ENCODE measurements around the gene SRPK1.
A peak's percentile ranks its signal among the peaks of the same experiment; 100 is the strongest.

The SRPK1 gene

DNA sequence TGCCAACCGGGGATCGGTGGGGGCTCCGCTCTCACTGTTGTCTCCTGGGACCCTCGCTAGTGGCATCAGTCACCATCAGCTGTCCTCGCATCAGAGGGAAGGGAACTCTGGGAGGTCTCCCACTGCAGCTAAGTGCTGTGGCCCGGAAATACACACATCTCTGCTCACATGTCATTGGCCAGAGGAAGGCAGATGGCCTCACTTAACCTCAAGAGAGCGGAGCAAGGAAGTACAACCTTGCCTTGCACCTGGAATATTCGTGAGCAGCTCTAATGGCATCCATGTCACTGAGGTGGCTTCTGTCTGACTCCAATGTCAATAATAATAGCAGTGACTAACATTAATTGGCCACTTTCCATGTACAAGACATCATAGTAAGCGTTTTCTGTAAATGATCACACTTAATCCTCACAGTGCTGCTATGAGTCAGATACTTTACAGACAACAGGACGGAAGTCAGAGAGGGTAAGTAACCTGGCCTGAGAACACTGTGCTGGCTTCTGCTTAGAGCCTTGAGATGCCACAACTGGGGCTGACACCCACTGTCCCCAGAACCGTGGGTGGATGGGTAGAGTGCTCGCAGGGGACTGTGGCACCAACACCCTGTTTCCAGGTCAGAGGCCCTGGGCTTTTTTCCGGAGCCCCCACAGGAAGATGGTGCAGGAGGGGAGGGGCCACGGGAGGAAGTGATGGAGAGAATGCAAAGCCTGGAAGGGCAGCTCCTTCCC is 109.8 kb downstream of the SRPK1 start:
- peak; percentile 11 for DNase-seq

DNA sequence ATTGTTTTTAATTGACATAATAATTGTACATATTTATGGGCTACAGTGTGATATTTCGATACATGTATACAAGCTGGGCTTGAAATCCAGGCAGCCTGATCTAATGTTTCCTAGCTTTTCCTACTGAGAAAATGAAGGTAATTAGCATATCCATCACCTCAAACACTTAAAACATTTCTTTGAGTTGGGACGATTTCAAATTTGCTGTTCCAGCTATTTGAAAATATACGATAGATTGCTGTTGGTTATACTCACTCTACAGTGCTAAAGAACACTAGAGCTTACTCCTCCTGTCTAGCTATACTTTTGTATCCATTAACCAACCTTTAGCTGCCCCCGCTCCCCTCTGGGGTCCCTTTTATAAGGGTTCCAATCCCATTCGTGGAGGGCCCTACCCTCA is 111.1 kb downstream of the SRPK1 start:
- DNase-seq = no peak

DNA sequence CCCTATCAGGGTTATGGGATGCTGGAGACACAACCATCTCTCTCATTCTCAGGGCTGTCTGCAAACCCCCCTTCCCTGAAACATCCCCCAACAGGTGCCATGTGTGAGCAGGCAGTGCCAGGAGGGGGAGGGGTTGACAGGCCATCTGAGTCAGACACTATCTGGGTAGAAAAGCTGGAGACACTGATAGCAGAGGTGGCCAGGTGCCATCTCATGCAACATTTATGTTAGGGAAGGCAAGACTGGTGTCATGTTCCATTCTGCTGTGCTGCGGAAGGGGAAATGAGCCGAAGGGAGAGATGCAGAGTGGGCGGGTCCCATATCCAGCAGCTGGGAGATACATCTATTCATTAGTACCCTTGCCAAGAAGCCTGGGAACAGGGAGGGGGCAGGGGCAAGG is 112.2 kb downstream of the SRPK1 start:
- no peak for DNase-seq

DNA sequence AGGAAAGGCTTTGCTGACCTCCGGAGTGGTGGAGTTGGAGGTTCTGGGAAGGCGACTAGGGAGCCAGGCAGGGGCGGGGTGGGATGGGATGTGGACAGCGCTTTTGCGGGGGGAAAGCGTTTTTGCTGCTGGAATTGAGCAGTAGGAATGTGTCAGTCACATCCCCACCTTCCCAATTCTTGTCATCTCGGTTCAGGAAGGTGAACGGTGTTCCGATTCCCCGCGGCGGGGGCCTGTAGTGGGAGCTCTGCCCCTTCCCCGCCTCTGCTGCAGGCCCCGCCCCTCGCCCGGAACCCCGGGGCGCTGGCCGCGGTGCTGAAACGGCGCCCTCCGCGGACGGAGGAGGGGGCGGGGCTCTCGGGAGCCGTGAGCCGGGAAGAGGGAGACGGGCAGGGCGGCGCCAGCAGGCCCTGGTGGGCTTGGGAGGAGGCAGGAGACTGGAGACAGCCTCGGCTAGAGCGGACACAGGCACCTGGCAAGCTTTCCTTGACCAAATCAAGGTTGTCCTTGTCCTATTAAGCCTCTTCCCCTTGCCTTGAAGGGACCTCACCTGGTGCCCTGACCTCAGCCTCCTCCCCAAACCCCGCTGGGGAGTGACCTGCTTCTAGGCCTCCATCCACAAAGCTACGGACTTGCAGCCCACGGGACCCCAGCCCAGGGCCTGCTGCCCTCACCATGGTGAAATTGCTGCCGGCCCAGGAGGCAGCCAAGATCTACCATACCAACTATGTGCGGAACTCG is 115.7 kb downstream of the SRPK1 start, which contains the start of gene LHFPL5:
LHFPL5 (plus strand) TSS at position 357 of the 741 bp plus-strand sequence; CDS start at position 676, 319 bp downstream.
- DNase-seq = peak; percentile 54

DNA sequence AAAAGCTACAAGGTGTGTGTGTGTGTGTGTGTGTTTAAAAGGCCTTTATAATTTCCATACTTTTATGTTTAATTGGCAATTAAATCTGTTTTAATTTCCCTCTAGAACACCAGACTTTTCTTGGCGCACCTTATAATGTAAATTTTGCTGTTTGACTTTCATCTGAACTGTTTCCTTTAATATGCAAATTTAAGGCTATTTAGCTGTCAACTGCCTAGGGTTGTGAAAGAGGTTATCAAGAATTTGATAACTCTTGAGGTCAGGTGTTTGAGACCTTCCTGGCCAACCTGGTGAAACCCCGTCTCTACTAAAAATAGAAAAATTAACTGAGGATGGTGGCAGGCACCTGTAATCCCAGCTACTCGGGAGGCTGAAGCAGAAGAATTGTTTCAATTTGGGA is 119.8 kb downstream of the SRPK1 start:
- no peak for DNase-seq

DNA sequence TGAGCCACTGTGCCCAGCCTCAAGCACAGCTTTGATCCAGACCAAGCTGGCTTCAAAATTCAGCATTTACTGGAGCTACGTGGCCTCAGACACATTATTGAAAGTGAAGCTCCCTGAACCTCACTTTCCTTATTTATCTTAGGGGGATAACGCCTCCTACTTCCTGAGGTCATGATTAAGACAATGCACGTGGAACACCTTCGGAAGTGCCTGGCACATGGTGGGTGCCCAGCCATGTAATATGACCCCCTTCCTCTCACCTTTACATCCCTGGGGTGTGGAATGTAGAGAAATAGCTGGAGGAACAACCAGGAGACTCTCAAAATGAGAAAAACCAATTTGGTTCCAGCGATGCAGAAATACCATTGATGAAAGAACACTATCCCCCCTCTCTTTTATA is 122.2 kb downstream of the SRPK1 start:
- DNase-seq = no peak

DNA sequence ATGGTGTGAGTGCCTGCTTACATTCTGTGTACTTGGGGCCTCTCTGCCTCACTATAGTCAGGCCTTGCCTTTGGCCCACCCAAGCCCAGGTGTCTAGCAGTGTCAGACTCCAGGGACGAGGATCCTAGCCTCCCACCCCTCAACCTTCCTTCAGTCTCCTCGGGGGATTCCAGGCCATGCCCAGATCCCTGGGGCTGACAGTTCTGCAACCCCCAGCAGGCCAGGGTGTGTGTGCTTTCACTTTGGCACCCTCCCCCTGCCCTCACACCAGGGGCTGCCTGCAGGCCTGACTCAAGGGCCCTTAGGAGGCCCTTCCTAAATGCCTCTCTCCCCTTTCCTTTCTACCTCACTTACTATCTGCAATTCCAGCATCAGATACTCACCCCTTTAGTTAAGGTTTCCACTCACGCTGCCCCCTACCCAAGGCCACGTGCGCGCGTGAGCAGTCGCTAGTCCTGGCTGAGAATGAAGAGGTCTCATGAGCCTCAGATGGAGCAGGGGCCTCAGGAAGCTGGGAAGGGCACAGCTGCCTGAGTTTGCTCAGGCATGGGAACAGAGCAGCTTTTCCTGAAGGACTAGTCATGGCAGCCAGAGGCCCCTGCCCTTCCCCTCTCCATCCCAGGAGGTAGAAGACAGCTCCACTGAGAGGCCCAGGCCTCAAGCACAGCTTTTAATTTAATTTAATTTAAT is 122.9 kb downstream of the SRPK1 start:
- DNase-seq = no peak

DNA sequence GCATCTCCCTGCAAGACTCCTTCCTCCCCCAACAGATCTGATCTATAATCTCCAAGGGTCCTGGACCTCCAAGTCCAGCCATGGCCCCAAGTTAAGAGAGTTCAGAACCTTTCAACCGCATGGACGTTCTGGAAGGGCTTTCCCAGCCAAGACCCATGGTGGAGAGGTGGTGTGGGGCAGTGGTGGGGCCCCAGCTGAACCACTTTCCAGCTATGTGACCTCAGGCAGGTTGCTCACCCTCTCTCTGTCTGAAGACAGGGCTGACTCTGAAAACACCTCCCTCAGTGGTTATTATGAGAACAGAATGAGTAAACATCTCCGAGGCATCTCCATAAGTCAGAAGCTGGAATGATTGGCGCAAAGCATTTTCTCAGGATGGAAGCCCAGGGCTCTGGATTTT is 124.7 kb downstream of the SRPK1 start:
- DNase-seq = no peak

DNA sequence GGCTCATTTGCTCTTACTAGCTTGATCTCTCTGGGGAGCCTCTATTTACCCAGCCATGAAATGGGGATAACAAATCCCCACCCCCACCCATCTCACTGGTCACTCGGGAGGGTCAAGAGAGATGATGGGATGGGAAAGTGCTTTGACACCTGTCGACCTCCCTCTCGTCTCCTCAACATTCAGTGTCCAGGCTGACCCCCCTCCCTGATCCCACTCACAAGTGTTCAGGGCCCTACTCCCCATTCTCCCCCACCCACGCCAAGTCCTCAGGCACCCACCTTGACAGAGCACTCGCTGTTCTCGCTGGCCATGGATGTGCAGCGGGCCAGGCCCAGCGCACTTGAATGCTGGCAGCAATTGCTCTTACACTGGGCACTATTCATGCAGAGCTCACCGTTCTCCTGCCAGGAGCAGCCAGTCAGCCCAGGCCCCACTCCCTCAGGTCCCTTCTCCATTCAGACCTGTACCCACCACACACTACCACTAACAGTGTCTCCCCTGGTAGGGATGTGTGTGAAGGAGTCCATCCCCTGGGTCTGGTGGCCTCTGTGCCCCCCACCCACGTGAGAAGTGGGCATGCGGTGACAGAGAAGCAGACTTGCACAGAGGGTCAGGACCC is 125.3 kb downstream of the SRPK1 start:
- no peak for DNase-seq

DNA sequence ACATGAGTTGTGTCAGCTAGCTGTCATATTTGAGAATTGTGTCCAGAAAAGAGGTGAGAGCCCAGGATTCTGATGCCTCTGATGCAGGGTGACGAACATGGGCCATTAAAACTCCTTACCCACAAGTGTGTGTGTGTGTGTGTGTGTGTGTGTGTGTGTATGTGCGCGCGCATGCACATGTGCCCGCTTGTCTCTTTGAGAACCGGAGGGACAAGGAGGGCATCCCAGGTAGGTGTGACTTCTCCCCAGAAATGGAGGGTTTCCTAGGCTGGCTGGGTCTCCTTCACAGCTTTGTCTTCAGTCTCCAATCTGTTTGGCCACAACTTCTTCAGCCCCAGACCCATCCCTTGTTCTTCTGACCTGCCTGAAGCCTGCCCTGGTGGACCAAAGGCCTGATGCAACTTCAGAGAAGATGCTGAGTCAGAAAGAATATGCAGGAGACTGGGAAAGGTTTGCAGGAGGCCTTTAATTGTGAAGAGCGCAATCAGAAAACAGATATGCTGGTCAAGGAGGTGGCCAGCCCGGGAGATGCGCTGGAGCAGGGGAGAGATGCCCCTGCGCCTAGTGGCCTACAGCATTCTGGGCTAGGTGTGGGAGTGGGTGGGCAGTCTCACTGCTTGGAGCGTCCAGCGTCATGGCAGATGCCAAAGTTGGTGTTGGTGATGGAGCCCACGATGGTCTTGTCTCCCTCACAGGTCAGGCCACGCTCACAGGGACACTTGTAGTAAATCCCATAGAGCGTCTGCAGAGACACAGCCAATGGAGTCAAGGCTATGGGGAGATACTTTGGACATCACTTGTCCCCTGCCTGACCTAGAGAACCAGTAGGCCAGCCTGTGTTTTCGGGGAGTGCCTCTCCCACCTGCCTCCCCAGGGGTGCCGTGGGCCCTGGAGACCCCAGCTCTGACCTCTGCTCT is 126.1 kb downstream of the SRPK1 start:
- DNase-seq = no peak

DNA sequence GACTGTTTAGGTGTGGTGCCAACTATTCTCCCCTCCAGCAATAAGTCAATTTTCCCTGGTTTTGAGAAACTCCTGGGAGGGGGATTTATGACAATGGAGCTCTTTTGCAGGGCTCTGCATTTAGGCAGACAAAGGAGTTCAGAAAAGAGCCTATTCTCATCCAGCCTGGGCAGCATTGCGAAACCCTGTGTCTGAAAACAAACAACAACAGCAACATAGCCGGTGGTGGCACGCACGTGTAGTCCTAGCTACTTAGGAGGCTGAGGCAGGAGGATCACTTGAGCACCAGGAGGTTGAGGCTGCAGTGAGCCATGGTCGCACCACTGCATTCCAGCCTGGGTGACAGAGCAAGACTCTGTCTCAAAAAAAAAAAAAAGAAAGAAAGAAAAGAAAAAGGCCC is 130.2 kb downstream of the SRPK1 start:
- DNase-seq = no peak

DNA sequence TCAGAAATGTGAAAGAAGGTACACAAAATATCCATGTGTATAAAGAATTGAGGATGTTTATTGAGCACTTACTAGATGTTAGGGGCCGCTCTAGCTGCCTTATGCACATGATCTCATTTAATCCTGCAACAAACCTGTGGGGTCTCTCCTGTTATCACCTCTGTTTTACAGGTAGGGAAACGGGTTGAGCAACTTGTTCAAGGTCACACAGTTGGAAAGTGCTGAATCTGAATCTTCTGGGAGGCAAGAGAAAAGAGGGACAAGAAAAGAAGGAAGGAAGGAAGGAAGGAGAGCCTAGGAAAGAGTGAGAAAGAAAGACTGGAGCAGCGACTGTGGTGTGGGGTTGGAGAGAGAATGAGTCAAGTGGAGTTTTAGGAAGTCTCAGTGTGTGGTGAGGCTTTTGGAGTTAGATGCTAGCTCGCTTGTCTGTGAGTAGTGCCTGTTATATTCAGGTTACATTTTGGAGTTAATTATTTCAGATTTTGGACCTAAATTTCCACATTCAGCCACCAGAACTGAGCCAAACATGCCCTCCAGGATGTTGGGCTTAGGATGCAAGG is 132.4 kb downstream of the SRPK1 start:
- no peak for DNase-seq

DNA sequence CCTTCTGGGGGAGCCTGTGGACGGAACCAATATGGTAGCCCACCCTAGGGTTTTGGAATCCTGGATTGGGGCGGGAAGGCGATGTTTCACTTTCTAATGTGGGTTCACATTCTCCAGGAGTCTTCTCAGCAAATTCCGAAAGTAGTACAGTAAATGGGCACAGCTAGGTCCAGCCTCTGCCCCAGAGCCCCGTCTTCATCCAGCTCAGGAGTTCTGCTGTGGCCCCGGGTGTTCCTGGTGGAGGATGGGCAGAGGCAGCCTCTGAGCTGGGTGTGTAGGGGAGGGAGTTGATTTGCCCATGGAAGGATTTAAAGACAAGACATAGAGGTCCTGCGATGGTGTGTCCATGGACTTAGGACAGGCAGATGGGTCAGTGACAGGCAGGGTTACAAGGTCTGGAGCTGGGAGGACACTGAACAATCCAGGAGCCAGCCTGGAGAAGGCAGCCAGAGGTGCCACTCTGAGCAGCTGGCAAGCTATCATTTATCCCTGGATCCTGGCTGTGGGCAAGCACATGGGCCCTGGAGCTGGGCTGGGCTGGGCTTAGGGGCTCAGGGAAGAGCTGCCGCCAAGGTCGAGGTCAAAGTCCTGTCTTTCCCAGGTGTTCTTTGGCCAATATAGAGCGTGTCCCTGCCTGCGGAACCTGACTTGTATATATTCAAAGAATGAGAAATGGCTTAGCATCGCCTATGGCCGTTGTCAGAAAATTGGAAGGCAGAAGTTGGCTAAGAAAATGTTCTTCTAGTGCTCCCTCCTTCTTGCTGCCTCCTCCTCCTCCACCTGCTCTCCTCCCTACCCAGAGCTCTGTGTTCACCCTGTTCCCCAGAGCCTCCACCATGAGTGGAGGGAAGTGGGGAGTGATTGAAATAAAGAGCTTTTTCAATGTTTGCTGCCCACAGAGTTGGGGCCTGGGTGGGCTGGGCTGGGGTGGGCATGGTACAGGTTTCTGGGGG is 133.4 kb downstream of the SRPK1 start:
- DNase-seq = no peak

DNA sequence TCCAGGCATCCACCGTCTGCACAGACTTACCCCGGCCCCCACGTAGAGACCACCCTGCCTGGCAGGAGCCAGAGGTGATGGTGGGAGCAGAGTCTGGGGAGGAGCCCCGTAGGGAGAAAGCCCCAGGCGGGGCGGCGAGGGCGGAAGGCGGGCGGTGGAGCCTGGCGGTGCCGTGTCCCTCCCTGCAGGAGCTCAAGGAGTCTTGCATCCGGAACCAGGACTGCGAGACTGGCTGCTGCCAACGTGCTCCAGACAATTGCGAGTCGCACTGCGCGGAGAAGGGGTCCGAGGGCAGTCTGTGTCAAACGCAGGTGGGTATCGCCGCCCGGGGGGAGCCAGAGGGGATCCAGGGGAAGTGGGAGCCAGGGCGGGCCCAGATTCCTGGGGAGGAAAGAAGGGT is 134.1 kb downstream of the SRPK1 start:
- DNase-seq = no peak

DNA sequence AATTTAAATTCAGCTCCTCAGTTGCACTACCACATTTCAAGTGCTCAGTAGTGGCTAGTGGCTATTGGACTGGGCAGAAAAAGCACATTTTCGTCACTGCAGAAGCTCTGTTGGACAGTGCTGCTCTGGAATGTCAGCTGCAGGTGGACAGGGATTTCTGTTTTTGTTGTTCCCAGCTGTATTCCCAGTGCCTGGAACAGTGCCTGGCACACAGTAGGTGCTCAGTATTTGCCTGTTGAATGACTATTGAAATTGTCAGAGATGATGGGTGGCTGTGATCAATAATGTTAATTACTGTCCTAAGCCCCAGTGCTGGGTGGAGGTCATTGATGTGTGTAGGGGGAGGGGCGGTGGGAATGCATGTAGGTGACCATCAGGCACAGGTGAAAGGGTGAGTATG is 134.6 kb downstream of the SRPK1 start:
- no peak for DNase-seq

DNA sequence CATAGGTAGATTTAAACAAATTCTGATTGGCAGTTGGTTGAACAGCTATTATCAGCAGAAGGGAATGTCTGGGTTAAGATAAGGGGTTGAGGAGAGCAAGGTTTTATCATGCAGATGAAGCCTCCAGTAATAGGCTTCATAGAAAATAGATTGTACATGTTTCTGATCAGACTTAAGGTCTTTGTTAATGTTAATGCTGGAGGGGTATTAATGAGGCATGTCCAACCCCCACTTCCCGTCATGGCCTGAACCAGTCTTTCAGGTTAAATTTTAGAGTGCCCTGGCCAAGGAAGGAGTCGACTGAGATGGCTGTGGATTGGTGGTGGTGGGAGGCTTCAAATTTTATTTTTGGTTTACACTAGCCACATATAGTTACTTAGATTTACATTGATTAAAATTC is 136.7 kb downstream of the SRPK1 start:
- no peak for DNase-seq
